Measurements from ENCODE around the gene EPHA4.

The EPHA4 gene

GRCh38 chr2:221476195-221476594, 95.9 kb downstream of the EPHA4 start:
- H3K27me3 ChIP-seq (ENCODE audit: insufficient read depth, low read length, poor library complexity, severe bottlenecking) = no peaks in the 10 kb centered on the region
- H4K20me1 ChIP-seq (ENCODE audit: insufficient read depth, low read length, poor library complexity, severe bottlenecking) = no peaks in the 10 kb centered on the region
- no peak overlapping the region for H3K9ac ChIP-seq (ENCODE audit: low read depth, low read length, poor library complexity, severe bottlenecking)
- no peak overlapping the region for H3K4me2 ChIP-seq (ENCODE audit: low read depth, low read length, poor library complexity, severe bottlenecking)
- H3K4me3 ChIP-seq (ENCODE audit: low read length, poor library complexity, severe bottlenecking) = no peak overlapping the region
- no peaks in the 10 kb centered on the region for H3K9me2 ChIP-seq (replicated peaks; ENCODE audit: low read depth, low read length)
- TF ChIP-seq CTCF (conservative IDR thresholded peaks at IDR 0.05; ENCODE audit: low read length) = no peak
- TF ChIP-seq EZH2phosphoT487 (IDR thresholded peaks at IDR 0.05; ENCODE audit: borderline replicate concordance) = no peak
- no peaks in the 10 kb centered on the region for H3K79me2 ChIP-seq (ENCODE audit: insufficient read depth, low read length)
- peaks cover 52% of the 10 kb centered on the region for H3K4me1 ChIP-seq (ENCODE audit: insufficient read depth, low read length, poor library complexity, severe bottlenecking)
- H3F3A ChIP-seq (ENCODE audit: low read depth) = no peaks in the 10 kb centered on the region
- no peaks in the 10 kb centered on the region for H3K9me3 ChIP-seq (ENCODE audit: insufficient read depth, low read depth, low read length)
- H3K36me3 ChIP-seq (ENCODE audit: insufficient read depth, low read length) = no peaks in the 10 kb centered on the region
- H2AFZ ChIP-seq (ENCODE audit: low read length) = no peak overlapping the region

- Histone ChIP-seq H3K9me2 (replicated peaks; ENCODE audit: low read depth, low read length) (no peaks in the 10 kb centered on the region), H3K4me2 (ENCODE audit: low read depth, low read length, poor library complexity, severe bottlenecking) (no peak overlapping the region), H3K27me3 (ENCODE audit: insufficient read depth, low read length, poor library complexity, severe bottlenecking) (no peaks in the 10 kb centered on the region), H3F3A (ENCODE audit: low read depth) (no peaks in the 10 kb centered on the region), H3K4me1 (ENCODE audit: insufficient read depth, low read length, poor library complexity, severe bottlenecking) (peaks cover 63% of the 10 kb centered on the region), H3K9me3 (ENCODE audit: insufficient read depth, low read depth, low read length) (no peaks in the 10 kb centered on the region), H3K36me3 (ENCODE audit: insufficient read depth, low read length) (no peaks in the 10 kb centered on the region), H3K4me3 (ENCODE audit: low read length, poor library complexity, severe bottlenecking) (no peak overlapping the region), H4K20me1 (ENCODE audit: insufficient read depth, low read length, poor library complexity, severe bottlenecking) (no peaks in the 10 kb centered on the region), H2AFZ (ENCODE audit: low read length) (no peak overlapping the region), H3K9ac (ENCODE audit: low read depth, low read length, poor library complexity, severe bottlenecking) (no peak overlapping the region), H3K79me2 (ENCODE audit: insufficient read depth, low read length) (no peaks in the 10 kb centered on the region)
- TF ChIP-seq CTCF (conservative IDR thresholded peaks at IDR 0.05; ENCODE audit: low read length) (no peak), EZH2phosphoT487 (IDR thresholded peaks at IDR 0.05; ENCODE audit: borderline replicate concordance) (no peak)
These were observed 98.7 kb downstream of the EPHA4 start for GRCh38 chr2:221473451-221473850.

DNA sequence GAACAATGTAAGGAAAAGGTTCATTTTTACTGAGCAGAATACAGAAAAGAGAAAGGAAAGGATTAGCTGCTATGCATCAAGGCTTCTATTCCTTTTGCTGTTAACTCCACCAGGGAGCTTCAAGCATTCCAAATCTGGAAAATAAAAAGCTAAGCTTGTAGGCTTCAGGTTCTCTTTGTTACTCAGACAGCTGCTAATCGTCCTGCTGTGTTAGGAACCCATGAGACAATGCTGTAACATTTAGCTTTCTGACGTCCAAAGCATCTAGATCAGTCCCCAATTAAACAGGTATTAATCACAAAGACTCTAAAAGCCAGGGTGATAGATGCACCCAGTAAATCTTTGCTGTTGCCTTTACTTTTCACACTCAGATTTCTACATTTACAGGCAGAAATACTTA, 103.8 kb downstream of the EPHA4 start:
- Histone ChIP-seq H3K4me3 (ENCODE audit: low read length, poor library complexity, severe bottlenecking) (no peak overlapping the region), H3K9me2 (replicated peaks; ENCODE audit: low read depth, low read length) (no peaks in the 10 kb centered on the region), H3K9me3 (ENCODE audit: insufficient read depth, low read depth, low read length) (no peaks in the 10 kb centered on the region), H3K79me2 (ENCODE audit: insufficient read depth, low read length) (no peaks in the 10 kb centered on the region), H3K36me3 (ENCODE audit: insufficient read depth, low read length) (no peaks in the 10 kb centered on the region), H4K20me1 (ENCODE audit: insufficient read depth, low read length, poor library complexity, severe bottlenecking) (no peaks in the 10 kb centered on the region), H3K27me3 (ENCODE audit: insufficient read depth, low read length, poor library complexity, severe bottlenecking) (no peaks in the 10 kb centered on the region), H3K4me2 (ENCODE audit: low read depth, low read length, poor library complexity, severe bottlenecking) (peak overlapping the region; percentile 81), H2AFZ (ENCODE audit: low read length) (no peak overlapping the region; the same call in 1 of the 2 replicates), H3F3A (ENCODE audit: low read depth) (no peaks in the 10 kb centered on the region), H3K9ac (ENCODE audit: low read depth, low read length, poor library complexity, severe bottlenecking) (peak overlapping the region; percentile 7), H3K4me1 (ENCODE audit: insufficient read depth, low read length, poor library complexity, severe bottlenecking) (peaks cover 90% of the 10 kb centered on the region)
- no peak for TF ChIP-seq EZH2phosphoT487 (IDR thresholded peaks at IDR 0.05; ENCODE audit: borderline replicate concordance)
- TF ChIP-seq CTCF (conservative IDR thresholded peaks at IDR 0.05; ENCODE audit: low read length) = no peak

Measured in Loucy (cell line).